ENCODE results near the gene HOXA7. TPM values are rescaled to one million over a fixed set of nuclear protein-coding genes. Genes with fewer than 3 reads are reported as not detected.

HOXA7 gene
- total and polyA plus RNA-seq, 2 experiments from 2014 or later, result 0.83 TPM; not detected in 1

- Histone ChIP-seq H3K27ac (peak within 1 kb of the TSS; percentile 96), H2AFZ (peak within 1 kb of the TSS; percentile 45)
Measured at GRCh38 chr7:27173956-27174873, 17.7 kb upstream of the HOXA7 start, which contains the start of gene HOXA10. Gene HOXA10, minus strand, starts transcription at chr7:27174320. Its CDS starts 14 bp downstream, at chr7:27174306.

GRCh38 chr7:27173511-27173955 lies 17.1 kb upstream of the HOXA7 start:
- peak overlapping the region; percentile 96 for H3K27ac ChIP-seq
- H2AFZ ChIP-seq, result peak overlapping the region; percentile 45
- TF ChIP-seq EZH2 (IDR thresholded peaks at IDR 0.05; ENCODE audit: borderline replicate concordance) (peak; percentile 71), EZH2phosphoT487 (IDR thresholded peaks at IDR 0.05; ENCODE audit: low read depth, severe bottlenecking, unreplicated experiment) (peak; percentile 28), CTCF (IDR thresholded peaks at IDR 0.05; ENCODE audit: poor library complexity) (no peak)
- peaks cover 16% of the 10 kb centered on the region for H4K20me1 ChIP-seq (ENCODE audit: insufficient read depth, poor library complexity, severe bottlenecking)
- 1% methylated on average over 40 of the region's 59 CpGs for WGBS (ENCODE audit: low lambda C conversion rate, missing lambda C conversion rate)
- H3K36me3 ChIP-seq (replicated peaks; ENCODE audit: insufficient read depth, low read depth), result no peaks in the 10 kb centered on the region
- H3K9me2 ChIP-seq (replicated peaks; ENCODE audit: insufficient read depth), result no peaks in the 10 kb centered on the region
- peak overlapping the region; percentile 96 for H3K4me2 ChIP-seq
- H3K79me2 ChIP-seq, result peaks cover 99% of the 10 kb centered on the region
- peaks cover 10% of the 10 kb centered on the region for H3K4me1 ChIP-seq (ENCODE audit: insufficient read depth)
- no peaks in the 10 kb centered on the region for H3K9me3 ChIP-seq (ENCODE audit: low read depth)
- peaks cover 99% of the 10 kb centered on the region for H3K27me3 ChIP-seq
- peak overlapping the region; percentile 61 for H3K4me3 ChIP-seq
- no peak for DNase-seq (ENCODE audit: low spot score)

More at GRCh38 chr7:27173956-27174873, 17.7 kb upstream of the HOXA7 start, which contains the start of gene HOXA10:
- peaks cover 16% of the 10 kb centered on the region for H4K20me1 ChIP-seq (ENCODE audit: insufficient read depth, poor library complexity, severe bottlenecking)
- peaks cover 99% of the 10 kb centered on the region for H3K27me3 ChIP-seq
- H3K9me3 ChIP-seq (ENCODE audit: low read depth), result no peaks in the 10 kb centered on the region
- H3K79me2 ChIP-seq, result peaks cover 99% of the 10 kb centered on the region
- H3K4me1 ChIP-seq (ENCODE audit: insufficient read depth), result peaks cover 9% of the 10 kb centered on the region
- no peaks in the 10 kb centered on the region for H3K36me3 ChIP-seq (replicated peaks; ENCODE audit: insufficient read depth, low read depth)
- WGBS (ENCODE audit: low lambda C conversion rate, missing lambda C conversion rate), result 10% methylated on average over 58 of the region's 82 CpGs
- H3K4me3 ChIP-seq, result peak within 1 kb of the TSS; percentile 61
- no peak for DNase-seq (ENCODE audit: low spot score)
- peak within 1 kb of the TSS; percentile 96 for H3K4me2 ChIP-seq
- no peaks in the 10 kb centered on the region for H3K9me2 ChIP-seq (replicated peaks; ENCODE audit: insufficient read depth)
- TF ChIP-seq EZH2 (IDR thresholded peaks at IDR 0.05; ENCODE audit: borderline replicate concordance) (no peak), EZH2phosphoT487 (IDR thresholded peaks at IDR 0.05; ENCODE audit: low read depth, severe bottlenecking, unreplicated experiment) (no peak), CTCF (IDR thresholded peaks at IDR 0.05; ENCODE audit: poor library complexity) (no peak)

- TF ChIP-seq EZH2 (IDR thresholded peaks at IDR 0.05; ENCODE audit: borderline replicate concordance) (peak; percentile 90), EZH2phosphoT487 (IDR thresholded peaks at IDR 0.05; ENCODE audit: low read depth, severe bottlenecking, unreplicated experiment) (peak; percentile 58), CTCF (IDR thresholded peaks at IDR 0.05; ENCODE audit: poor library complexity) (no peak)
- Histone ChIP-seq H2AFZ (peak overlapping the region; percentile 45), H3K27ac (peak overlapping the region; percentile 96), H3K4me1 (ENCODE audit: insufficient read depth) (peaks cover 12% of the 10 kb centered on the region), H3K36me3 (replicated peaks; ENCODE audit: insufficient read depth, low read depth) (no peaks in the 10 kb centered on the region), H3K9me3 (ENCODE audit: low read depth) (no peaks in the 10 kb centered on the region), H4K20me1 (ENCODE audit: insufficient read depth, poor library complexity, severe bottlenecking) (peaks cover 16% of the 10 kb centered on the region), H3K9me2 (replicated peaks; ENCODE audit: insufficient read depth) (no peaks in the 10 kb centered on the region), H3K4me3 (peak overlapping the region; percentile 61), H3K27me3 (peaks cover 99% of the 10 kb centered on the region), H3K4me2 (peak overlapping the region; percentile 96), H3K79me2 (peaks cover 99% of the 10 kb centered on the region)
- WGBS (ENCODE audit: low lambda C conversion rate, missing lambda C conversion rate), result 2% methylated on average over 54 of the region's 58 CpGs
- DNase-seq (ENCODE audit: low spot score), result no peak
Measured at GRCh38 chr7:27172823-27173510, 16.5 kb upstream of the HOXA7 start.
